ENCODE measurements around the gene ACACB. TPM values are rescaled to one million over a fixed set of nuclear protein-coding genes. Genes with fewer than 3 reads are reported as not detected.

Gene ACACB
- total and polyA plus RNA-seq, 2 experiments from 2014 or later = 6.2 to 15.4 TPM

GRCh38 chr12:109173443-109174240 lies 57.3 kb downstream of the ACACB start (continued):
- TF ChIP-seq EZH2 (IDR thresholded peaks at IDR 0.05; ENCODE audit: low read depth, unreplicated experiment) = no peak
- no peak for TF ChIP-seq NANOG (IDR thresholded peaks at IDR 0.05; ENCODE audit: borderline replicate concordance)
- TF ChIP-seq JUNB (IDR thresholded peaks at IDR 0.05; ENCODE audit: unreplicated experiment) = no peak
- no peak for TF ChIP-seq REST (IDR thresholded peaks at IDR 0.05; ENCODE audit: unreplicated experiment)
- no peak for TF ChIP-seq ZNF114 (CRISPR knock-in tag; IDR thresholded peaks at IDR 0.05)
- TF ChIP-seq STAT1 (IDR thresholded peaks at IDR 0.05; ENCODE audit: unreplicated experiment) = no peak
- no peak for TF ChIP-seq EZH2phosphoT487 (IDR thresholded peaks at IDR 0.05; ENCODE audit: unreplicated experiment)
- no peak for TF ChIP-seq ETS1 (IDR thresholded peaks at IDR 0.05)
- TF ChIP-seq ZNF331 (CRISPR knock-in tag; IDR thresholded peaks at IDR 0.05; ENCODE audit: low read depth) = no peak

- H3K27me3 Mint-ChIP-seq (ENCODE audit: insufficient read depth, low read depth, poor library complexity) = peaks cover under 1% of the 10 kb centered on the region
- H3K4me2 ChIP-seq = no peak overlapping the region
- no peak overlapping the region for H3K27ac Mint-ChIP-seq
- peaks cover 8% of the 10 kb centered on the region; the same call in 2 of the 3 replicates for H3K9me3 Mint-ChIP-seq
- H4K20me1 ChIP-seq (replicated peaks; ENCODE audit: insufficient read depth) = no peaks in the 10 kb centered on the region
- H3K4me3 ChIP-seq = no peak overlapping the region
- ATAC-seq = no peak
- no peaks in the 10 kb centered on the region for H3K27me3 ChIP-seq (ENCODE audit: insufficient read depth)
- H3K4me1 Mint-ChIP-seq = no peaks in the 10 kb centered on the region
- peaks cover 6% of the 10 kb centered on the region; the same call in 1 of the 2 replicates for H3K36me3 ChIP-seq (ENCODE audit: insufficient read depth)
- peaks cover 49% of the 10 kb centered on the region for H3K36me3 Mint-ChIP-seq (ENCODE audit: low read depth)
- no peaks in the 10 kb centered on the region for H3K9me2 ChIP-seq (ENCODE audit: insufficient read depth)
- TF ChIP-seq ZNF331 (CRISPR knock-in tag; IDR thresholded peaks at IDR 0.05; ENCODE audit: low read depth) (no peak), STAT1 (IDR thresholded peaks at IDR 0.05; ENCODE audit: unreplicated experiment) (no peak), ETS1 (IDR thresholded peaks at IDR 0.05) (no peak)
- DNase-seq (ENCODE audit: low spot score) = no peak
- no peak overlapping the region for H3K27ac ChIP-seq (ENCODE audit: low read depth)
- H3K4me3 Mint-ChIP-seq = no peak overlapping the region
- no peaks in the 10 kb centered on the region for H3F3A ChIP-seq (replicated peaks; ENCODE audit: low read depth)
- H2AFZ ChIP-seq = no peak overlapping the region
- H3K4me1 ChIP-seq (ENCODE audit: insufficient read depth) = no peaks in the 10 kb centered on the region
- no peaks in the 10 kb centered on the region for H3K79me2 ChIP-seq (replicated peaks; ENCODE audit: insufficient read depth)
These were observed 58.1 kb downstream of the ACACB start for GRCh38 chr12:109174468-109174867.

Data from GM23338 (cell line).